Measurements from ENCODE around the gene SUGCT. TPM values are rescaled to one million over a fixed set of nuclear protein-coding genes. Genes with fewer than 3 reads are reported as not detected.

SUGCT gene
- total and polyA plus RNA-seq, 9 of the 15 experiments (the other 6 are each of a cell fraction or from before 2014, with no cell fraction given) = 0.58 to 2.5 (median 1.4) TPM

DNA sequence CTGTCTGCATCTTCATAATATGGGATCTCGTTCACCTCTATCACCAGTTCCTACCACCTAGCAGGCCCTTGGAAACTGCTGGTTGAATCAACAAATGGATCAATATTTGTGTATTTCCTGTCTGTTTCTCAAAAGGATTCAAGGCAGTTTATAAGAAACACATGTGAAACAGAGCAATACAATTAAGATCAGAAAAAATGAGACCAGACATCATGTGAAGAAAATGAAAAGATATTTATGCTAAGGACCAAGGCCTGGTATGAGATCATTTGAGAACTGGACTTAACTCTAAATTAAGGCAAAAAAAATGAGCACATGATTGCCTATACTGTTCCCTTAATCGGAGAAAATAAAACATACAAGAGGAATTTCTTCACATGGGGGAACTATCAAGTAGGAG lies 589.0 kb downstream of the SUGCT start:
- DNase-seq (ENCODE audit: extremely low read depth in 1 of 4, low spot score in 3 of 4) (no peak), FAIRE-seq (no peak), ATAC-seq (no peak)
- Histone ChIP-seq H3K36me3 (ENCODE audit: control insufficient read depth, insufficient read depth, low read length) (no peaks in the 10 kb centered on the region), H3K79me2 (ENCODE audit: control insufficient read depth, insufficient read depth, low read length) (no peaks in the 10 kb centered on the region), H3K4me2 (ENCODE audit: insufficient read depth, low read length) (no peak overlapping the region), H3K4me1 (replicated peaks in 1 of 2; ENCODE audit: control insufficient read depth in 2 of 2, insufficient read depth in 2 of 2, low read length in 2 of 2) (no peaks in the 10 kb centered on the region; a peak in 1 of 5 replicates), H3K27ac (ENCODE audit: extremely low read depth, low read depth, low read length) (no peak overlapping the region), H3K27me3 (ENCODE audit: control insufficient read depth in 2 of 2, insufficient read depth in 2 of 2, low read length in 2 of 2) (no peaks in the 10 kb centered on the region), H3K9ac (ENCODE audit: insufficient read depth in 1 of 2, low read depth in 2 of 2, low read length in 2 of 2) (no peak overlapping the region), H3K4me3 (no peak overlapping the region), H3K9me3 (replicated peaks; ENCODE audit: control insufficient read depth, insufficient read depth, low read depth, low read length) (no peaks in the 10 kb centered on the region), H4K20me1 (replicated peaks; ENCODE audit: control insufficient read depth, insufficient read depth, low read length) (no peaks in the 10 kb centered on the region), H3K9me1 (ENCODE audit: control insufficient read depth, insufficient read depth, low read length) (no peaks in the 10 kb centered on the region), H2AFZ (ENCODE audit: low read depth, low read length) (no peak overlapping the region)
- CTCF ChIA-PET (ENCODE audit: low intra/inter-chr PET ratio) = no interaction called here
- TF ChIP-seq SRSF3 (IDR thresholded peaks at IDR 0.05; ENCODE audit: insufficient read depth, low read length) (no peak), BDP1 (IDR thresholded peaks at IDR 0.05; ENCODE audit: insufficient read depth, insufficient read length) (no peak), PHF20 (IDR thresholded peaks at IDR 0.05; ENCODE audit: partially characterized antibody) (no peak), RBM34 (IDR thresholded peaks at IDR 0.05; ENCODE audit: borderline replicate concordance, insufficient read depth, low read length) (no peak), RUNX1 (IDR thresholded peaks at IDR 0.05; ENCODE audit: low read depth) (no peak), ZNF143 (CRISPR knock-in tag; IDR thresholded peaks at IDR 0.05) (no peak), ZBTB8A (IDR thresholded peaks at IDR 0.05; ENCODE audit: partially characterized antibody) (no peak), SP2 (IDR thresholded peaks at IDR 0.05; ENCODE audit: extremely low read depth, low read depth, low read length, poor library complexity, severe bottlenecking) (no peak)
- intact Hi-C loops (cut with micrococcal nuclease) (no loop called here), in situ Hi-C loops (cut with MboI) (no loop called here)
- POLR2A ChIA-PET = no interaction called here
- BruUV-seq (replicated peaks) = no TSS peak
- WGBS (ENCODE audit: insufficient coverage, low coverage, missing lambda C conversion rate) = 0% methylated on average over 2 of the region's 2 CpGs

All from K562 (cell line).